HG02943 (cell line): ENCODE measurements around the gene RAB4A.
"Not testable (repeated sequence)": the region's sequence is repeated elsewhere in the genome, so short reads cannot be mapped to it uniquely, and the experiment has no call there.

Source experiments
- ATAC-seq: cut with Tn5 transposase; IDR thresholded peaks from one replicate; pipeline ENCODE4 v1.9.1; 2021; ENCODE audit warnings: mild to moderate bottlenecking, low read depth, moderate library complexity; ENCODE audit not compliant: unreplicated experiment

Gene RAB4A

DNA sequence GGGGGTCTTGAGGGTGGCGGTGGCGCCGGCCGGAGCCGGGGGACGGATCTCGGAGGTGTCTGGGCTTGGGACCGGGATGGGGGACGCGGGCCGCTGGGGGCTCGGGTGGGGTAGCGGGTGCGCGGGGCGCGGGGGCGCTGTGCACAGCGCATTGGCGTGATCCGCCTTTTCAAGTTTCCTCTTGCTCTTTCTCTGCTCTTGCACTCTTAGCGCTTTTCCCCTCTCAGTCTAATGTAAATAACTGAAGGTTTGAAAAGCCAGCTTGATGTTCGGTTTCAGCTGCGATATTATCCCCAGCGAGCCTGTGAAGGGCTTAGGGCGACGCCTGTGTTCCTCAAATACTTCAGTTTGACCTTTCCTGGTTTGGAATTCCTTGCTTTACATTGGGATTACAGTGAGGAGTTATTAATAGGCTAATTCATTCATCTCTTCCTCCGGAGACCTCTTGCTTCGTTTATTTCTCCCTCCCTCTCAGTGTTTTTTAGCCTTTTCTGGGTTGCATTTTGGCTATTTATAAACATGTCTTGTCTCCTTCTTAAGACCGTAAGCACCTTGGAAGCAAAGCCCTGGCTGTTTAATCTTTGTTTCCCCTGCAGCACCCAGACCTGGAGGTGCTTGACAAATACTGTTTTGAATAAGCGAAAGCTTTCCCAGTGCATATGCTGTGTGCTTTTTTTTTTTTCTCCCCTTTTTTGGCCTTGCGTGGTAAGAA is 693 bp downstream of the RAB4A start:
- peak; percentile 45 for ATAC-seq

DNA sequence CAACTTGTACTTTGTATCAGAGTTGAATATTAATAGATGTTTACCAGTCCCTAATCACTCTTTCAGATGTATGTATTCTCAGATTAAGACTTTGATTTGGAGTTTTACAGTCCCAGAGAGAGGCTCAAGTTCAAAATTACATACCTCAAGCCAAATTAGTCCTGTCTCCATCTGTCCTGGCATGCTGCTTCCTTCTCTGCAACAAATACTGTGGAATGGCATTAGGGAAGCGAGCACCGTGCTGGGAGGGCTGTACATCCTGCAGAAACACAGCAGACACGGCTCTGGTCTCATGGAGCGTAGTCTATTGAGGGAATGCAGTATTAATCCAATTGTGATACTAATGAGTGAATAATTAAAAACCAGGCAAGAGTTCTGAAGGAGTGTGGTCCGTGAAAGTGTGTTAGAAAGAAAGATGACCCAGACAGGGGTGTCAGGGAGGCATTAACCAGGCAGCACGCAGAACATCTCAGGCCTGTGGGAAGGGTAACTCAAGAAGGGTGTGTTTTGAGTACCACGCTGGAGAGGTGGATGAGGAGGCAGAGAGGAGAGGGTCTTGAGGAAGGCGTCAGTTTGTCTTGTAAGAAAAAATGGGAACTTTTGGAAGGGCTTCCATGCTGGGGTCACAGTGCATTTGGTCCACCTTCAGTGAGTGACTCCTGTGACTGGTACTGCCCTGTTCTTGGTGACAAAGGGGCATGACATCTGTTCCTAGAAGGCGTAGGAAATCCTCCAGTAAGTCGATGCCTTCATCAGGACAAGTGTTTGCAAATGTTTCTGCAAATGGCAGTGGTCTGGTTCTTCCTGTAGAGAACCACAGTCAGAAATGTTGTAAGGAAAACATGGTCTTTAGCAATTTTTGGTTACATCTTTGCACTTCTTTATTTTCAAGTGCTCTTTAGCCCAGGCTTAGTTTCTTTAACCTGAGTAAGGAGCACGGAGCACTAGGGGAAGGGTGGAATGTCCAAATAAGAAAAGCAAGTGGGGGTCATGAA is 1.6 kb downstream of the RAB4A start:
- ATAC-seq = no peak

GRCh38 chr1:229273507-229274232 is 2.8 kb downstream of the RAB4A start:
- no peak for ATAC-seq

- ATAC-seq = no peak
These were observed 4.1 kb downstream of the RAB4A start for GRCh38 chr1:229275005-229275404.

GRCh38 chr1:229278120-229278741 is 7.3 kb downstream of the RAB4A start:
- no peak for ATAC-seq

GRCh38 chr1:229279242-229279641 is 8.3 kb downstream of the RAB4A start:
- ATAC-seq = no peak

DNA sequence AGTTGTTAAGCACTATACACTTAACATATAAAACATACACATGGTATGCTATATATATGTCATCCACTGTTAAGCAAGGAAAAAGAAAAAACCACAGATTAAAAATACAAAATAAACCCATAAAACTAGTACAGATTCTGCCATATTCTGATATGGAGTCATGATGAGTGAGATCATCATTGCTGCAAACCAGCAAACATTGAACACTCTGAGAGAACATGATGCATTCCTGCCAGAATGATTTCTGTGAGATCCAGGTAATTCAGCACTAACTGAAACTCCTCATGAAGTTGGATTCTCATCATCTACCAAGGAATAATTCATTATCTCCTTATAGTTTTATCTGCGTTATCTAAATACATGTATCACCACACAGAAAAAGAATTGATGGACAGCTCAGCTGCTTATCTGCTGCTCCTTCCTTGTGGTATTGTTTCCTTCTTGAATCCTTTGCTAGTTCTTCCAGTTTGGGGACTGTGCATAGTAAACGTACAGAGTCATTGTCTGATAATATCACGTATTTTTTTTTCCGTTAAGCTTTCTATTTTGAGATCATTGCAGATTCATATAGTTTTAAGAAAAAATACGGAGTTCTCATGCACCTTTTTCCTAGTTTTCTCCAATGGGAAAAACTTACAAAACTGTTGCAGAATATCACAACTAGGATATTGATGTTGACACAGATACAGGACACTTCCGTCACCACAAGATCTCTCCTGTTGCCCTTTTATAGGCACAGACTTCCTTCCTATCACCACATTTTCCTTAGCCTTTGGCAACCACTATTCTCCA is 9.3 kb downstream of the RAB4A start:
- ATAC-seq = no peak

DNA sequence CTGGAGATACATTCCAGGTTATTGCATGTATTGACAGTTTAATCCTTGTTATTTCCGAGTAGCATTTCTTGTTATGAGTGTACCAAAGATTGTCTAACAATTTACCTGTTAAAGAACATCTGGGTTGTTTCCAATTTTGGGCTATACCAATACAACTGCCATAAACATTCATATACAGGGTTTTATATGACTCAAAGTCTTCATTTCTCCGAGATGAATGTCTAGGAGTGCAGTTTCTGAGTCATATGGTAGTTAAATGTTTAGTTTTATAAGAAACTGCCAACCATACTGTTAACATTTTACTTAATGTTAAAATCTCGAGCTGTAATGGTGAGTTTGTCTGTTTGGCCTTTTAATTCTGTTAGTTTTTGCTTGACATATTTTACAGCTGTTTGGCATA is 10.0 kb downstream of the RAB4A start:
- ATAC-seq = no peak

GRCh38 chr1:229281339-229281926 is 10.5 kb downstream of the RAB4A start:
- no peak for ATAC-seq

- no peak for ATAC-seq
These were observed 11.4 kb downstream of the RAB4A start for GRCh38 chr1:229282295-229282823.

DNA sequence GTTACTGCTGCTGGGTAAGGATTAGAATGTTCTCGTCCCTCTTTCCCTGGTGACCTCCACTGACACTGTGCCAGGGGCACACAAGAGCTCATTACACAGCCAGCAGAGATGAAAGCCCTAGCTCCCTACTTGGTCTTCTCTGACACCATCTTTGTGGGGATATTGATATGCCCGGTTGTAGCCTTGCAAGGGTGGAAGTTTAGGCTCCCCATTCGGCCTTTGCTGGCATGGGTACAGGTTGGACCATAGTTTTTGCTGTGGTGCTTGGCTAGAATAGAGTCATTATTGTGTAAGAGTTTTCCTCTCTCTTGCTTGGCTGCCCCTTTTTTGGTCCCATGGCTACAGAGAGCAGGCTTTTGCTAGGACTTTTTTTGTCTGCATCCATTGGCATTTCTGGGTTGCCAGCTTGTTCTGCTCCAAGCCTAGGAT is 12.3 kb downstream of the RAB4A start:
- ATAC-seq = no peak

- no peak for ATAC-seq
These were observed 14.0 kb downstream of the RAB4A start for GRCh38 chr1:229284887-229285286.

- ATAC-seq = no peak
These were observed 14.5 kb downstream of the RAB4A start for GRCh38 chr1:229285440-229285839.

DNA sequence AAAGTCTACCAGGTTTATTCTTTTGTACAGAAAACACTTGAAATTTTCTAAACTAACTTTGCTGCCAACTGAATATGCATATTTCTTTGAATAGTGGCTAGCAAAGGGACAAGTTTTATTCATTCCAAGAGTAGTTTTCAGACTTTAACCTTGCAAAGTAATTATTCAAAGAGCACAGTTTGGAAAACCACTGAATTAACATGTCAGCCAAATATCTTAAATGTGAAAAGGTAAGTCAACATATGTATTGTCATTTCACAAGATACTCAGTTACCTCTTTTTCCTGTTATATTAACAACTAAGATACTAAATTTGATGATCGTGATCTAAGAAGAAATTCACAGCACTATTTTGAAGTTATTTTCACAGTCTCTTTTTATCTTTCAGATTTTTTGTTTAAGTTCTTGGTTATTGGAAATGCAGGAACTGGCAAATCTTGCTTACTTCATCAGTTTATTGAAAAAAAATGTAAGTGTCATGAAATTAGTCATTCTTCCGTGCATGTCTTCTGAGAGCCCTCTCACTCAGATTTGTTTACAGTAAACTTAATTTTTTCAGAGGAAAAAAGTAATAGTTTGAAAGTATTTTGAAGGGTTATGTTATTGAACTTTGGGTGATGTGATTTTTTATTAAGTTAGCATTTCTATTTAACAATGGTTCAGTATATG is 15.3 kb downstream of the RAB4A start:
- no peak for ATAC-seq

- ATAC-seq = no peak
These were observed 16.4 kb downstream of the RAB4A start for GRCh38 chr1:229287267-229287666.

GRCh38 chr1:229288516-229288915 is 17.6 kb downstream of the RAB4A start:
- no peak for ATAC-seq

GRCh38 chr1:229291686-229292085 is 20.8 kb downstream of the RAB4A start:
- ATAC-seq = not testable (repeated sequence)

DNA sequence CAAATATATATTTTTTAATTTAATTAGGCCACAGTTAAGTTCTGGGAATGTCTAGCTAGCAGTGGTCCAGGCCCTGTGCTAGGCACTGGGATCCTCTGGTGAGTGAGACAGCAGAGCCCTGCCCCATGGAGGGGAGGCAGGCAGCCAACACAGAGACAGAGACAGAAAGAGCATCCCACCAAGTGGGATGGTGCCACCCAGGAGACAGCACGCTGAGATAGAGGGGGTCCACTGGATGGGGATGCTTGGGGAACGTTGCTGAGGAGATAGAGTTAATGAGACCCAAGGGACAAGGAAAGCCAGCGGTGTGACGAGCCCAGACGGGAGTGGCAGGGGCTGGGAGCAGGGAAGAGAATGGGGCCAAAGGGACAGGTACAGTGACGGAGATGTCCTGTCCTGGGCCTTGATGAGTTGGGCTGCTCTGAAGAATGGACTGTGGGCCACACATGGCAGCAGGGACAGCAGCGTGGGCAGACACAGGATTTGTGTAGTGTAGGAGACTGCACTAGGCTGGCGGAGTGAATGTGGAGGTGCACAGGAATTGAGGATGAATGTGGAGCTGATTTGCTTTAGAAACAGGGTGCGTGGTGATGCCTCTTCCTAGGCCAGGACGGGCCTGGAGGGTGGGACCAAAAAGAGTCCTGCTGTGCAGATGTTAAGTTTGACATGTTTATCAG is 22.8 kb downstream of the RAB4A start:
- no peak for ATAC-seq
